ENCODE results near the gene AVEN. TPM values are rescaled to one million over a fixed set of nuclear protein-coding genes. Genes with fewer than 3 reads are reported as not detected.
"Not testable (repeated sequence)": the region's sequence is repeated elsewhere in the genome, so short reads cannot be mapped to it uniquely, and the experiment has no call there.

AVEN gene
- total and polyA plus RNA-seq, 3 donors from 2014 or later = 23.4 to 35.1 (median 25.4) TPM

DNA sequence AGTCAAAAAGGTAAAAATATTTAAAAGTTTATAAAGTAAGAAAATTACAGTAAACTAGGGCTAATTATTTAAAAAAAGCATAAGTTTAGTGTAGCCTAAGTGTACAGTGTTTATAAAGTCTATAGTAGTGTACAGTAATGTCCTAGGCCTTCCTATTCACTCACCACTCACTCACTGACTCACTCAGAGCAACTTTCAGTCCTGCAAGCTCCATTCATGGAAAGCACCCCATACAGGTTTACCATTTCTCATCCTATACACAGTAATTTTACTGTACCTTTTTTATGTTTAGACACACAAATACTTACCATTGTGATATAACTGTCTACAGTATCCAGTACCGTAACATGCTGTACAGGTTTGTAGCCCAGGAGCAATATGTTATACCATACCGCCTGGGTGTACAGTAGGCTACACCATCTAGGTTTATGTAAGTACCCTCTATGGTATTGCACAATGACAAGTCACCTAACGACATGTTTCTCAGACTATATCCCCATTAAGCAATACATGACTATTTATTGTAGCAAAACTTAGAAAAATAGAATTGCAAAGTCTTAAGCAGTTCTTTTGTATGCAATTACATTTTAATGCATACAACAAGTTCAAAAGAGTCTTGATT lies 19.5 kb downstream of the AVEN start:
- intact Hi-C loops (cut with DNase I; ENCODE audit: low total_unique reads) = no loop called here
- 95 to 96% methylated on average over 3 of the region's 3 CpGs for WGBS, 2 donors
- TF ChIP-seq, protein P1, sequence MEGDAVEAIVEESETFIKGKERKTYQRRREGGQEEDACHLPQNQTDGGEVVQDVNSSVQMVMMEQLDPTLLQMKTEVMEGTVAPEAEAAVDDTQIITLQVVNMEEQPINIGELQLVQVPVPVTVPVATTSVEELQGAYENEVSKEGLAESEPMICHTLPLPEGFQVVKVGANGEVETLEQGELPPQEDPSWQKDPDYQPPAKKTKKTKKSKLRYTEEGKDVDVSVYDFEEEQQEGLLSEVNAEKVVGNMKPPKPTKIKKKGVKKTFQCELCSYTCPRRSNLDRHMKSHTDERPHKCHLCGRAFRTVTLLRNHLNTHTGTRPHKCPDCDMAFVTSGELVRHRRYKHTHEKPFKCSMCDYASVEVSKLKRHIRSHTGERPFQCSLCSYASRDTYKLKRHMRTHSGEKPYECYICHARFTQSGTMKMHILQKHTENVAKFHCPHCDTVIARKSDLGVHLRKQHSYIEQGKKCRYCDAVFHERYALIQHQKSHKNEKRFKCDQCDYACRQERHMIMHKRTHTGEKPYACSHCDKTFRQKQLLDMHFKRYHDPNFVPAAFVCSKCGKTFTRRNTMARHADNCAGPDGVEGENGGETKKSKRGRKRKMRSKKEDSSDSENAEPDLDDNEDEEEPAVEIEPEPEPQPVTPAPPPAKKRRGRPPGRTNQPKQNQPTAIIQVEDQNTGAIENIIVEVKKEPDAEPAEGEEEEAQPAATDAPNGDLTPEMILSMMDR (IDR thresholded peaks at IDR 0.05) = no peak
- TF ChIP-seq POLR2A (IDR thresholded peaks at IDR 0.05) = no peak
- no peak overlapping the region for H3K4me3 ChIP-seq
- no peak for DNase-seq
- no peaks in the 10 kb centered on the region for H3K4me1 ChIP-seq
- H3K36me3 ChIP-seq (ENCODE audit: low read depth, missing control alignments) = no peaks in the 10 kb centered on the region
- no peaks in the 10 kb centered on the region for H3K9me3 ChIP-seq
- no peak overlapping the region for H3K27ac ChIP-seq
- H3K27me3 ChIP-seq = no peaks in the 10 kb centered on the region

DNA sequence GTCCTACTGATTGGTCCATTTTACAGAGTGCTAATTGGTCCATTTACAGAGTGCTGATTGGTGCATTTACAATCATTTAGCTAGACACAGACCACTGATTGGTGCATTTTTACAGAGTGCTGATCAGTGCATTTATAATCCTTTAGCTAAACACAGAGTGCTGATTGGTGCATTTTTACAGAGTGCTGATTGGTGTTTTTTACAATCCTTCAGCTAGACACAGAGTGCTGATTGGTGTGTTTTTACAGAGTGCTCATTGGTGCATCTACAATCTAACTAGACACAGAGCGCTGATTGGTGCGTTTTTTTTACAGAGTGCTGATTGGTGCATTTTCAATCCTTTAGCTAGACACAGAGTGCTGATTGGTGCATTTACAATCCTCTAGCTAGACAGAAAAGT lies 20.3 kb downstream of the AVEN start:
- WGBS, 2 donors = 86 to 100% methylated on average over 2 of the region's 2 CpGs
- intact Hi-C loops (cut with DNase I; ENCODE audit: low total_unique reads); H3K36me3 ChIP-seq (ENCODE audit: low read depth, missing control alignments); H3K9me3 ChIP-seq; H3K4me3 ChIP-seq; H3K4me1 ChIP-seq; H3K27ac ChIP-seq; H3K27me3 ChIP-seq: not testable (repeated sequence)
- peak; percentile 32 for DNase-seq

DNA sequence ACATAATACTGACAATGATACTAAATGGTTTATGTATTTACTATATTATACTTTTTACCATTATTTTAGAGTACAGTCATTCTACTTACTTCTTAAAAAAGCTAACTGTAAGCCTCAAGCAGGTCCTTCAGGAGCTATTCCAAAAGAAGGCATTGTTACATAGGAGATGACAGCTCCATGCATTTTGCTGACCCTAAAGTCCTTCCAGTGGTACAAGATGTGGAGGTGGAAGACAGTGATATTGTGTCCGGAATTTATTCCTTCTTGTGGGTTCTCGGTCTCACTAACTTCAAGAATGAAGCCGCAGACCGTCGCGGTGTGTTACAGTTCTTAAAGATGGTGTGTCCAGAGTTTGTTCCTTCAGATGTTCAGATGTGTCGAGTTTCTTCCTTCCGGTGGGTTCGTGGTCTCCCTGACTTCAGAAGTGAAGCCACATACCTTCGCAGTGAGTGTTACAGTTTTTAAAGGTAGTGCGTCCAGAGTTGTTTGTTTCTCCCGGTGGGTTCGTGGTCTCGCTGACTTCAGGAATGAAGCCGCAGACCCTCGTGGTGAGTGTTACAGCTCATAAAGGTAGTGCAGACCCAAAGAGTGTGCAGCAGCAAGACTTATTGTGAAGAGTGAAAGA lies 20.9 kb downstream of the AVEN start:
- no peaks in the 10 kb centered on the region for H3K36me3 ChIP-seq (ENCODE audit: low read depth, missing control alignments)
- no peak overlapping the region for H3K27ac ChIP-seq
- H3K27me3 ChIP-seq = no peaks in the 10 kb centered on the region
- no peak for DNase-seq
- H3K9me3 ChIP-seq = no peaks in the 10 kb centered on the region
- no peaks in the 10 kb centered on the region for H3K4me1 ChIP-seq
- intact Hi-C loops (cut with DNase I; ENCODE audit: low total_unique reads) = no loop called here
- TF ChIP-seq, protein P1 (IDR thresholded peaks at IDR 0.05) = no peak
- TF ChIP-seq POLR2A (IDR thresholded peaks at IDR 0.05) = no peak
- no peak overlapping the region for H3K4me3 ChIP-seq
- WGBS, 2 donors = 71 to 80% methylated on average over 16 of the region's 16 CpGs

DNA sequence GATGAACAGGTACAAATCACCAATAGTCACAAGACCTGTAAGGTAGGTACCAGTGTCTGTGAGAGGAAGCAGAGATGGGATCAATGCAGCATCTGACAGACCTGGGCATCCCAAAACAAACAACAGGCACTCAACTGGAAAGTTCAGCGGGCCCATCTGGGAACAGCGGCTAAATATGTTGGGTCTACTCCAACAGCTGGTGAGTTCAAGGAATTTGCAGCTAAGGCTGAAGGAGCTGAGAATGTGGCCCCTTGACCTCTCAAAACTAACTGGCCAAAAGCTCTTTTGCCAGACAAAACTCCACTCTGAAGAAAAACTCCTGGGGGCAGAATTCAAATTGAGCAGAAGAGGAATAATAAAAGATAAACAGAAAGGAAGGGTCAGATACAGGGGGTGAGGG lies 24.4 kb downstream of the AVEN start:
- intact Hi-C loops (cut with DNase I; ENCODE audit: low total_unique reads) = no loop called here
- Histone ChIP-seq H3K27ac (no peak overlapping the region), H3K9me3 (no peaks in the 10 kb centered on the region), H3K4me3 (no peak overlapping the region), H3K36me3 (ENCODE audit: low read depth, missing control alignments) (no peaks in the 10 kb centered on the region), H3K4me1 (no peaks in the 10 kb centered on the region), H3K27me3 (no peaks in the 10 kb centered on the region)
- WGBS, 2 donors = 60 to 69% methylated on average over 2 of the region's 2 CpGs
- TF ChIP-seq, protein P1 (IDR thresholded peaks at IDR 0.05) = no peak
- no peak for TF ChIP-seq POLR2A (IDR thresholded peaks at IDR 0.05)
- no peak for DNase-seq

DNA sequence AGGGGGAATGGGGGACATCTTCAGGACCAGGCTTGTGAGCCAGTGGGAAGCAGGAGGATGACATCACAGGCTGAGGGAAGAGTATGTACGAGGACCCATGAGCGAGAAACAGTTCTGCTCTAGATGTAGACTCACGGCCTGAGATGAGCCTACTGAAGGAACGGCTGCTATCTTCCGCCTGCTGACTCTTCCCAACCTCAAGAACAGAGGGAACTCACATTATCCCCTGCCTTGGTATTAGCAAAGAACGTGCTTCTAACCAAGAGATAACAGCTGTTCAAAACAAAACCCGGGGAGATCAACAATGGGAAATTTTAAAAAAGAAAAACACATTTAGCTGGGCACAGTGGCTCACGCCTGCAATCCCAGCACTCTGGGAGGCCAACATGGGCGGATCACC lies 25.3 kb downstream of the AVEN start:
- TF ChIP-seq, protein P1 (IDR thresholded peaks at IDR 0.05) = no peak
- TF ChIP-seq POLR2A (IDR thresholded peaks at IDR 0.05) = no peak
- intact Hi-C loops (cut with DNase I; ENCODE audit: low total_unique reads) = no loop called here
- Histone ChIP-seq H3K4me1 (no peaks in the 10 kb centered on the region), H3K36me3 (ENCODE audit: low read depth, missing control alignments) (no peaks in the 10 kb centered on the region), H3K9me3 (no peaks in the 10 kb centered on the region), H3K27me3 (no peaks in the 10 kb centered on the region), H3K27ac (no peak overlapping the region), H3K4me3 (no peak overlapping the region)
- 78 to 82% methylated on average over 9 of the region's 9 CpGs for WGBS, 2 donors
- DNase-seq = no peak
